Panc1 (cell line): ENCODE data around the gene LRRC74B. TPM values are rescaled to one million over a fixed set of nuclear protein-coding genes. Genes with fewer than 3 reads are reported as not detected.

Experiments used
- microRNA-seq: library from miRNA; unstranded; fragments of <30 nt; microRNA quantifications from one replicate; pipeline ENCODE4 v1.1.0, GENCODE V29; 2020; ENCODE audit not compliant: unreplicated experiment
- total RNA-seq: library from RNA; stranded (reverse); gene quantifications from one replicate; pipeline ENCODE4 v1.2.1, GENCODE V29; 2021; ENCODE audit not compliant: unreplicated experiment

Gene LRRC74B
- total RNA-seq, 1 experiment from 2014 or later, result not detected

Small RNA genes lying within 50 kb of the gene (microRNA-seq; reads per million reads assigned to microRNA genes)
- not detected for gene MIR649

Other genes starting within 250 kb of the LRRC74B start
- gene PI4KA, start 187.1 kb upstream of the LRRC74B start, total RNA-seq, result 54.3 TPM
- 24.5 TPM for gene SNAP29, start 186.9 kb upstream of the LRRC74B start, total RNA-seq
- gene CRKL, start 128.5 kb upstream of the LRRC74B start, total RNA-seq, result 59.4 TPM
- 2.7 TPM for gene AIFM3, start 78.7 kb upstream of the LRRC74B start, total RNA-seq
- gene LZTR1, start 63.6 kb upstream of the LRRC74B start, total RNA-seq, result 40.2 TPM
- 23.5 TPM for gene THAP7, start 43.8 kb upstream of the LRRC74B start, total RNA-seq
- gene P2RX6, start 30.8 kb upstream of the LRRC74B start, total RNA-seq, result 0.46 TPM
- gene SLC7A4, start 13.4 kb upstream of the LRRC74B start, total RNA-seq, result not detected